OCI-LY1 (cell line): ENCODE data around the gene SUPT3H.

Experiments
- CTCF ChIP-seq: fragments of 200-600 bp; sonication (generic), shearing (Covaris generic); IDR thresholded peaks from 2 replicates; pipeline ENCODE4 v1.5.1; 2017; ENCODE audit warnings: mild to moderate bottlenecking, antibody characterized with exemption, low read length, moderate library complexity, mixed read lengths
- EZH2 ChIP-seq: fragments of 200-600 bp; sonication (generic), shearing (Covaris generic); IDR thresholded peaks from 2 replicates; pipeline ENCODE4 v1.8.0; 2017; ENCODE audit warnings: borderline replicate concordance, mixed run types, mild to moderate bottlenecking, antibody characterized with exemption, low read length, moderate library complexity, mixed read lengths

DNA sequence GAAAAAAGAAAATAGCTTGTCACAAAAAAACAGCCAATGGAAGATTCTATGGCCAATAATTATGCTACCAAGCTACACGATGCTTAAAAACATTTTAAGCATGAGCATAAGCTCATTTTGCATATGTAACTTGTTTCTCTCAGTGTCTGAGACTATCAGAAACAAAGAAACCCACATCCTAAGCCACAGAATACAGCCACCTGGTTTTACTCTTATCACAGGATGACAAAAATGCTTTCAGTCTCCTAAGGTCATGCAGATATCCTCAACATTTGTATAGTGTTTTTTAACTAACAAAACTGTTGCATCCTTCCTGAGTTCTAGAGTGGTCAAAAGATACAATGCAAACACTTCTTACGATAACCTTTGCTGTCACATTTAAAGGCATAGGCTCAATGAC, 221.7 kb downstream of the SUPT3H start:
- no peak for TF ChIP-seq CTCF
- no peak for TF ChIP-seq EZH2
